HG03064 (cell line): ENCODE measurements around the gene MPLKIP.
"Not testable (repeated sequence)": the region's sequence is repeated elsewhere in the genome, so short reads cannot be mapped to it uniquely, and the experiment has no call there.

ENCODE experiments used
- ATAC-seq: cut with Tn5 transposase; IDR thresholded peaks from one replicate; pipeline ENCODE4 v1.9.1; 2021; ENCODE audit warnings: low read depth; ENCODE audit not compliant: unreplicated experiment

The MPLKIP gene

DNA sequence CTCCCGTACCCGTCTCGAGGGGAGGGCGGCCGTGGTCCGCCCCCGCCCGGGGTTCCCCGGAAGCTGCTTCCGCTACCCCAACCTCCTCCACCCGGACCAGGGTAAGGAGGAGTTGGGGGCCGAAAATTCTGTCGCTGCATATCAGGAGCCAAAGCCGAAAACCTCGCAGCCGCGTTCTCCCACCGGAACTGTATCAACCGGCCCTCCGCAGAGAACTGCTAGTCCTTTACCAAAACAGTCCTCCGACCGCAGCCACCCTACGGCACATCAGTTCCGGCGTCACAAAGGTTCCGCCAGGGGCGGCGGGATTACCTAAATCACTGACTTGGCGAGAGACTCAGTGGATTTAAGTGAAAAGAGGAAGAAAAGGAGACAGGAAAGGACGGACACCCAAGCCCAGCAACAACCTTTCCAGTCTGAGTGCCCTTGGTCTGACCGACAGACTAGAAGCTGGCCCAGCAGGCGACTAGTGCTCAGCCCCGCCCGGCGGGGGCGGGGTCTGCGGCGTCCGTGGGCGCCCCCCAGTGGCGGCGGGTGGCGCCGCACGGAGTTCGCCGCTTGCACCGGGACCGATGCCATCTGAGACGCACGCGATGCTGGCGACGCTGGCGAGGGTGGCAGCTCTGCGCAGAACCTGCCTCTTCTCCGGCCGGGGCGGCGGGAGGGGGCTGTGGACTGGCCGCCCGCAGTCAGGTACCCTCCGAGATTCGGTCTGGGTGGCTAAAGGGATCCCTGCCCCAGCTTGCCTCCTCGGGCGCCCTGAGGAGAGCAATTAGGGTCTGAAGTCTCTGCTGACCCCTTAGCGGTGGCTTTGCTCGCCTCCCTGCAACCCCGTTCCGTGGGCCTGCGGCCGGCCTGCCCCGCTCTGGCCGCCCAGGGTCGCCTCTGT is at the start of gene MPLKIP, which contains the start of gene SUGCT:
Gene MPLKIP (minus strand): TSS at position 195 of the 889 bp plus-strand sequence. CDS start 55 bp downstream, at position 140.
Gene SUGCT (plus strand): TSS at position 578 of the 889 bp plus-strand sequence.
- peak; percentile 94 for ATAC-seq

DNA sequence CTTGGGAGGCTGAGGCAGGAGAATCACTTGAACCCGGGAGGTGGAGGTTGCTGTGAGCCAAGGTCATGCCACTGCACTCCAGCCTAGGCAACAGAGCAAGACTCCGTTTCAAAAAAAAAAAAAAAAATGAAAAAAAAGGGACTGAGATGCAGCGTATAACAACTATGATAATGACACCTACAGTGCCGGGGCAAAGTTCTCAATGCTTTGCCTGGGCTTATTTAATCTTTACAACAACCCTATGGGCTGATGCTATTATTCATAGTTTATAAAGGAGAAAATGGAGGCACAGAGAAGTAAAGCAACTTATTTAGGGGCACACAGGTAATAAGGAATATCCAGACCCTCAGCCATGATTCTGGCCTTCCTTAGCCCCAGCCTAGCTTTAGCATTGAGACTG is 48.0 kb upstream of the MPLKIP start:
- ATAC-seq: no peak

- ATAC-seq: no peak
Observed at GRCh38 chr7:40177071-40177470, 42.6 kb upstream of the MPLKIP start.

DNA sequence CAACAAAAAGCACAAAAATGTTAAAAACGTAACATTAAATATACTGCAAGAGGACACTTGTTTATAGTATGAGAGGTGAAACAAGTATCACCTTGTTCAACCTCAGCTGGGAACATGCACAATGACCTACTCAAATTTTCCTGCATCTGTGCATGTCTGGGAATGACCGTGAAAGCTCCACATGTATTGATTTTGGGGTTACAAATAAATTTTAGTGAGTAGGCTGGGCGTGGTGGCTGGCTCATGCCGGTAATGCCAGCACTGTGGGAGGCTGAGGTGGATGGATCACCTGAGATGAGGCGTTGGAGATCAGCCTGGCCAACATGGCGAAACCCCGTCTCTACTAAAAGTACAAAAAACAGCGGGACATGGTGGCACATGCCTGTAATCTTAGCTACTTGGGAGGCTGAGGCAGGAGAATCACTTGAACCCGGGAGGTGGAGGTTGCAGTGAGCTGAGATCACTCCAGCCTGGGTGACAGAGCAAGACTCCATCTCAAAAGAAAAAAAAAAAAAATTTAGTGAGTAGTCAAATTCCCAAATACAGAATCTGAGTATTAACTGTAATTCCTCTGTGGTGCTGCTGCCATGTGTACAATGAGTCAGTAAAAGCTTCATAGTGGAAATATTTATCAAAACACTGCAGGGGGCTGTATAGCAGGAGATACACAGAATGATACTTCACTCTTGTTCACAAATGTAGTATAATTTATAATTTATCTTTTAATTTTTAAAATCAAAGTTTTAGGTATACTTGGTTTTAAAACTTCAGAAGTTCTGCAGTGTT is 41.5 kb upstream of the MPLKIP start:
- ATAC-seq: no peak

DNA sequence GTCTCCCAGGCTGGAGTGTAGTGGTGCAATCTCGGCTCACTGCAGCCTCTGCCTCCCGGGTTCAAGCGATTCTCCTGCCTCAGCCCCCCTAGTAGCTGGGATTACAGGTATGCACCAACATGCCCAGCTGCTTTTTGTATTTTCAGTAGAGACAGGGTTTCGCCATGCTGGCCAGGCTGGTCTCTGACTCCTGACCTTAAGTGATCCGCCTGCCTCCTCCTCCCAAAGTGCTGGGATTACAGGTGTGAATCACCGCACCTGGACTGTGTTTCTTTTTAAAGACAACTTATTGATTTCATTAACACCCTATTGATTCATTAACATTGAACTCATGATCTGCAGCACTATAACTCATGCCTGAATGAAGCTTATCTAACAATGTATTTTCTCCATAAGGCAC is 40.8 kb upstream of the MPLKIP start:
- ATAC-seq: not testable (repeated sequence)

- ATAC-seq: not testable (repeated sequence)
Observed at GRCh38 chr7:40173121-40173520, 38.7 kb upstream of the MPLKIP start.

GRCh38 chr7:40168266-40168665 is 33.8 kb upstream of the MPLKIP start:
- ATAC-seq: not testable (repeated sequence)

GRCh38 chr7:40167291-40167690 is 32.9 kb upstream of the MPLKIP start:
- no peak for ATAC-seq

- ATAC-seq: no peak
Observed at GRCh38 chr7:40165216-40165615, 30.8 kb upstream of the MPLKIP start.

GRCh38 chr7:40162516-40162915 is 28.1 kb upstream of the MPLKIP start:
- ATAC-seq: no peak

DNA sequence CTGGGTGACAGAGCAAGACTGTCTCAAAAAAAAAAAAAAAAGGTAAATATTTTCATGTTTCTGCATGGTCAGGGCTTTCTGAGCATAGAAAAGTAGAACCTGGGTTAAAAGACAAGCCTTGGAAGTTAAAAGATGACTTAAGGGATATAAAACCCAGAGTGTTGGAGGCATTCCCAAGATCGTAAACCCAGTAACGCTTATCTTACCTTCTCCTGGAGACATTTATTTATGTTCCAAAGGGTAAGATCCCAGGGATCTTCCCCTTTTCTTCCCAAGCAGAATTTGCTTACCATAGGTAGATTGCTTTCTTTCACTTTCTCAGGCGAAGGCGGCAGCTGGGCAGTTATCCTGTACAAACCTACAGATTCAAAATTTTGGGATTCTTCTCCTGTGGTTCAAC is 22.6 kb upstream of the MPLKIP start:
- no peak for ATAC-seq

GRCh38 chr7:40151504-40151903 is 17.1 kb upstream of the MPLKIP start:
- ATAC-seq: no peak

DNA sequence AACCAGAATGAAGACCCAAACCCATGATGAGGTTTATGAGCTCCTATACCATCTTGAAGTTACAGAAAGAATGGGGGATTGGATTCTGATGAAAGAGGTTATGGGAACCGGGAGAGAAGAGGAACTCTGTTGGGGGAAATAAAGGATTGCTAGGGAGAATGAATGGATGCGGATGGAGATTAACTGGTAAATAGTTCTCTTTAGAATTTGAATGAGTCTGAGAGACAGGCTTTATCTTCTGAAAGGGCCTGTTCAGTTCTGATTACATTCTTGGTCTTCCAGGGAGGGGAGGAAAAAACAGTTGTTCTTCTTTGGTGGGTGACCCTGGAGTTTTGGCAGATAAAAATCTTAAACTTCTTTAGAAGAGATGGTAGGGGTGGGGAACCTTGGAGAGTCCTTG is 14.2 kb upstream of the MPLKIP start:
- no peak for ATAC-seq

- ATAC-seq: not testable (repeated sequence)
Observed at GRCh38 chr7:40148247-40148580, 13.8 kb upstream of the MPLKIP start.

DNA sequence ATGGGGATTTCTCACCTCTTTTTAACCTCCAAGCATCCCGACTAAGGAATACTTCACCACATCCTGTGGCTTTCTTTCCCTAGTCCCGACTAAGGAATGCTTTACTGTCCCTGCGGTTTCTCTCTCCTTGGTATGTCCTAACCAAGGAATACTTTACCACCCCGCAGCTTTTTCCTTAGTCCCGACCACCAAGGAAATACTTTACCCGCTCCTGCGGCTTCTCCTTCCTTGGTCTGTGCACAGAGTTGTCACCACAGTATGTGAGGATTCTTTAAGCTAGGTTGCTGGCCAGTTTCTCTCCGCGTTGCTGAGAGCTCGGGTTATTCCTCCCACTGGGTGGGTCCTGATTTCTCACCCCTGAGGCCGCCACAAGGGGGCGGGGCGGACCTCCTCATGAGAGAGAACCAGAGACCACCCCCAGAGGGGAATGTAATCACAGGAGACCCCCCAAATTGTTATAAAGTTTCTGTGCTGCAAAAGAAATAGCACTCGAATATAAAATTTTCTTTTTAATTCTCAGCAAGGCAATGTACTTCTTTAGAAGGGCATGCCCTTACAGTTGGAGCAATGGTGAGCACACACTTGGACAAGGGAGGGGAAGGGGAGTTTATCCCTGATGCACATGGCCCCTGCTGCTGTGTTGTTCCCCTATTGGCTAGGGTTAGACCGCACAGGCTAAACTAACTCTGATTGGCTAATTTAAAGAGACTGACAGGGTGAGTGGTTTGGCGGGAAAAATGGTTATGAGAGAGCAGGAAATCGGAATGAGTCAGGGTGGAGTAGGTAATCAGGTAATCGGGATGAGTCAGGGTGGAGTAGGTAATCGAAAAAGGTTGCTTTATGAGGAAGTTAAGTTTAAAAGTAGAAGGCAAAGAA is 13.2 kb upstream of the MPLKIP start:
- no peak for ATAC-seq

- ATAC-seq: not testable (repeated sequence)
Observed at GRCh38 chr7:40145596-40146130, 11.2 kb upstream of the MPLKIP start.

DNA sequence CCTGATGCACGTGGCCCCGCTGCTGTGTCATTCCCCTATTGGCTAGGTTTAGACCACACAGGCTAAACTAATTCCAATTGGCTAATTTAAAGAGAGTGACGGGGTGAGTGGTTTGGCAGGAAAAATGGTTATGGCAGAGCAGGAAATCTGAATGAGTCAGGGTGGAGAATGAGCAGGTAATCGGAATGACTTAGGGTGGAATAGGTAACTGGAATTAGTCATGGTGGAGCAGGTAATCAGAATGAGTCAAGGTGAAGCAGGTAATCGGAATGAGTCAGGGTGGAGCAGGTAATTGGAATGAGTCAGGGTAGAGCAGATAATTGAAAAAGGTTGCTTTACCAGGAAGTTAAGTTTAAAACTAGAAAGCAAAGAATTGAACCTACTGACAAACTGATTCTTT is 7.5 kb upstream of the MPLKIP start:
- ATAC-seq: not testable (repeated sequence)

DNA sequence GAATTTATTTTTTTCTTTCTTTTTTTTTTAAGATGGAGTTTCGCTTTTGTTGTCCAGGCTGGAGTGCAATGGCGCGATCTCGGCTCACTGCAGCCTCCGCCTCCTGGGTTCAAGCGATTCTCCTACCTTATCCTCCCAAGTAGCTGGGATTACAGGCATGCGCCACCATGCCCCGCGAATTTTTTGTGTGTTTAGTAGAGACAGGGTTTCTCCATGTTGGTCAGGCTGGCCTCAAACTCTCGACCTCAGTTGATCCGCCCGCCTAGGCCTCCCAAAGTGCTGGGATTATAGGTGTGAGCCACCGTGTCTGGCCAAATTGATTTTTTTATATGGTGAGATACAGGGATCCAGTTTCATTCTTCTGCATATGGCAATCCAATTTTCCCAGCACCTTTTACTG is 5.5 kb upstream of the MPLKIP start:
- ATAC-seq: not testable (repeated sequence)

GRCh38 chr7:40138973-40139372 is 4.6 kb upstream of the MPLKIP start:
- no peak for ATAC-seq

GRCh38 chr7:40137563-40137962 is 3.1 kb upstream of the MPLKIP start:
- ATAC-seq: no peak

GRCh38 chr7:40135317-40135610 is 842 bp upstream of the MPLKIP start:
- no peak for ATAC-seq
